H9 (cell line): ENCODE results near the gene KCNIP3. TPM values are rescaled to one million over a fixed set of nuclear protein-coding genes. Genes with fewer than 3 reads are reported as not detected.

Experiments used
- DNase-seq: peaks from one replicate; pipeline ENCODE4 v3.0.0-alpha.2; 2017
- H2AFZ ChIP-seq: one replicate; pipeline ENCODE4 v1.6.1; 2013; ENCODE audit warnings: mild to moderate bottlenecking, low read length, control low read depth, moderate library complexity
- H2AK5ac ChIP-seq: 2 replicates; pipeline ENCODE4 v1.6.1; 2013; ENCODE audit warnings: low read length, control low read depth, mixed read lengths; ENCODE audit not compliant: insufficient read length
- H2BK120ac ChIP-seq: one replicate; pipeline ENCODE4 v1.6.1; 2013; ENCODE audit warnings: low read depth, mild to moderate bottlenecking, low read length, control low read depth, inconsistent platforms; ENCODE audit not compliant: poor library complexity, severe bottlenecking
- H2BK12ac ChIP-seq: 2 replicates; pipeline ENCODE4 v1.6.1; 2013; ENCODE audit warnings: low read length, control low read depth, mixed read lengths, low read depth; ENCODE audit not compliant: insufficient read length
- H2BK15ac ChIP-seq: 2 replicates; pipeline ENCODE4 v1.6.1; 2013; ENCODE audit warnings: low read depth, low read length, control low read depth
- H2BK20ac ChIP-seq: one replicate; pipeline ENCODE4 v1.6.1; 2013; ENCODE audit warnings: low read depth, mild to moderate bottlenecking, low read length, control low read depth, inconsistent platforms; ENCODE audit not compliant: poor library complexity, severe bottlenecking
- H2BK5ac ChIP-seq: 2 replicates; pipeline ENCODE4 v1.6.1; 2013; ENCODE audit warnings: low read length, control low read depth, mixed read lengths; ENCODE audit not compliant: insufficient read length
- H3K14ac ChIP-seq: 2 replicates; pipeline ENCODE4 v1.6.1; 2013; ENCODE audit warnings: low read length, control low read depth; ENCODE audit not compliant: insufficient read depth
- H3K18ac ChIP-seq: 2 replicates; pipeline ENCODE4 v1.6.1; 2013; ENCODE audit warnings: low read depth, mild to moderate bottlenecking, mixed read lengths, low read length, control low read depth; ENCODE audit not compliant: insufficient read length
- H3K23ac ChIP-seq: 2 replicates; pipeline ENCODE4 v1.6.1; 2013; ENCODE audit warnings: low read length, control low read depth, mixed read lengths, low read depth; ENCODE audit not compliant: insufficient read length
- H3K23me2 ChIP-seq: 2 replicates; pipeline ENCODE4 v1.6.1; 2013; ENCODE audit warnings: low read depth, mild to moderate bottlenecking, mixed read lengths, low read length, control low read depth; ENCODE audit not compliant: insufficient read length, poor library complexity, severe bottlenecking
- H3K27ac ChIP-seq: 2 replicates; pipeline ENCODE4 v1.5.1; 2013; ENCODE audit warnings: low read length, control low read depth, mixed read lengths, low read depth; ENCODE audit not compliant: insufficient read length
- H3K27me3 ChIP-seq: 2 replicates; pipeline ENCODE4 v1.6.1; 2013; ENCODE audit warnings: low read length, control low read depth, inconsistent platforms; ENCODE audit not compliant: insufficient read depth
- H3K4ac ChIP-seq: 2 replicates; pipeline ENCODE4 v1.6.1; 2013; ENCODE audit warnings: low read depth, mild to moderate bottlenecking, control low read depth, inconsistent platforms, low read length, moderate library complexity
- H3K4me1 ChIP-seq: 2 replicates; pipeline ENCODE4 v1.6.1; 2013; ENCODE audit warnings: low read length, control low read depth, inconsistent platforms; ENCODE audit not compliant: insufficient read depth
- H3K4me2 ChIP-seq: 2 replicates; pipeline ENCODE4 v1.6.1; 2013; ENCODE audit warnings: low read length, control low read depth, mixed read lengths; ENCODE audit not compliant: insufficient read length, insufficient read depth
- H3K56ac ChIP-seq: 2 replicates; pipeline ENCODE4 v1.6.1; 2013; ENCODE audit warnings: low read depth, mild to moderate bottlenecking, mixed read lengths, low read length, control low read depth; ENCODE audit not compliant: insufficient read length
- H3K79me1 ChIP-seq: 2 replicates; pipeline ENCODE4 v1.6.1; 2013; ENCODE audit warnings: low read depth, mild to moderate bottlenecking, moderate library complexity, low read length, control low read depth, inconsistent platforms; ENCODE audit not compliant: insufficient read depth, poor library complexity, severe bottlenecking
- H3K79me2 ChIP-seq: 2 replicates; pipeline ENCODE4 v1.6.1; 2013; ENCODE audit warnings: low read length, control low read depth, inconsistent platforms; ENCODE audit not compliant: insufficient read depth
- H3K9ac ChIP-seq: 2 replicates; pipeline ENCODE4 v1.6.1; 2013; ENCODE audit warnings: low read length, control low read depth, mixed read lengths; ENCODE audit not compliant: insufficient read length; ENCODE audit errors: extremely low read depth
- H3K9me3 ChIP-seq: one replicate; pipeline ENCODE4 v1.6.1; 2013; ENCODE audit warnings: low read depth, low read length, inconsistent platforms; ENCODE audit not compliant: control insufficient read depth
- H3T11ph ChIP-seq: one replicate; pipeline ENCODE4 v1.6.1; 2013; ENCODE audit warnings: mild to moderate bottlenecking, low read length, control low read depth, inconsistent platforms
- H4K20me1 ChIP-seq: one replicate; pipeline ENCODE4 v1.6.1; 2013; ENCODE audit not compliant: control insufficient read depth, insufficient read length, insufficient read depth
- H4K5ac ChIP-seq: 2 replicates; pipeline ENCODE4 v1.6.1; 2013; ENCODE audit warnings: low read depth, mild to moderate bottlenecking, mixed read lengths, low read length, control low read depth; ENCODE audit not compliant: insufficient read length
- H4K8ac ChIP-seq: replicated peaks from 2 replicates; pipeline ENCODE4 v1.6.1; 2013; ENCODE audit warnings: low read length, control low read depth, mixed read lengths, low read depth; ENCODE audit not compliant: insufficient read length
- H4K91ac ChIP-seq: 2 replicates; pipeline ENCODE4 v1.6.1; 2013; ENCODE audit warnings: low read depth, mild to moderate bottlenecking, moderate library complexity, mixed read lengths, low read length, control low read depth; ENCODE audit not compliant: insufficient read length
- H3K27ac Mint-ChIP-seq, 3 experiments: 2 replicates in 2 of 3; 3 replicates in 1 of 3; pipeline ENCODE4 v1.8.0; 2020 to 2021; ENCODE audit warnings: mixed read lengths in 3 of 3, mild to moderate bottlenecking in 1 of 3, moderate library complexity in 1 of 3
- H3K27me3 Mint-ChIP-seq: 2 replicates; pipeline ENCODE4 v1.8.0; 2021; ENCODE audit warnings: low read depth, mild to moderate bottlenecking, moderate library complexity, mixed read lengths
- H3K36me3 Mint-ChIP-seq, 3 experiments: 2 replicates in 2 of 3; 3 replicates in 1 of 3; pipeline ENCODE4 v1.8.0; 2020 to 2021; ENCODE audit warnings: low read depth in 3 of 3, mixed read lengths in 3 of 3; ENCODE audit not compliant: insufficient read depth in 1 of 3
- H3K4me1 Mint-ChIP-seq, 2 experiments: 2 replicates each; pipeline ENCODE4 v1.8.0; 2020; ENCODE audit warnings: mixed read lengths in 2 of 2
- H3K4me3 Mint-ChIP-seq, 2 experiments: 2 replicates in 1 of 2; 3 replicates in 1 of 2; pipeline ENCODE4 v1.8.0; 2020 to 2021; ENCODE audit warnings: mild to moderate bottlenecking in 2 of 2, mixed read lengths in 2 of 2, moderate library complexity in 1 of 2
- H3K9me3 Mint-ChIP-seq, 2 experiments: 2 replicates in 1 of 2; 3 replicates in 1 of 2; pipeline ENCODE4 v1.8.0; 2020; ENCODE audit warnings: mild to moderate bottlenecking in 2 of 2, mixed read lengths in 2 of 2, moderate library complexity in 1 of 2
- WGBS: extraction: QIAGEN DNeasy Blood & Tissue Kit; methylation state at CpG from one replicate; pipeline ENCODE4 v1.1.7; 2013; ENCODE audit warnings: missing lambda C conversion rate, low lambda C conversion rate, mixed read lengths; ENCODE audit not compliant: insufficient read length; ENCODE audit errors: extremely low coverage; 5-methylcytosine and 5-hydroxymethylcytosine counted together
- total RNA-seq: library from RNA; stranded (reverse); gene quantifications from 2 replicates; pipeline ENCODE4 v1.2.1, GENCODE V29; 2021
- TF ChIP-seq, protein P1 (sequence below): fragments of 200-600 bp; sonication (generic); conservative IDR thresholded peaks from 3 replicates; pipeline ENCODE4 v1.8.0; 2021; ENCODE audit warnings: antibody characterized with exemption, mild to moderate bottlenecking

KCNIP3 gene
- total RNA-seq, 1 experiment from 2014 or later = 1.5 TPM

DNA sequence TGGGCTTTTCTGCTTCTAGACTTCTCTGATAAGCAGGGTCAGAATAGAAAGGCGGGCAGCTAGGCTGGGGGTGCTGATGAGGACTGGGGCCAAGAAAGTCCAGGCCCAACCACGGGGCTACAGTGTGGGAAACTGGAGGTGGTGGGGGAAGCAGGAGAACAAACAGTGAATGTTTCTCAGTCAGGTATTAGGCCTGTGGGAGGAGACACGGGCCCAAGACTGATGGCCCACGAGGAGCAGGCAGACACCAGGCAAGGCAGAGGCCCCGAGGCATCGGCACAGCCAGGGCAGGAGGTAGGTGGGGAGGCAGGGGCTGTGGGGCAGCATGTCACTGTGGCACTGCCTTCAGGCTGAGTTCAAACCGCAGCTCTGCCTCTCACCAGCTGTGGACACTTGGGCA is 40.7 kb downstream of the KCNIP3 start:
- Histone ChIP-seq H2AFZ (no peak overlapping the region), H2BK20ac (no peak overlapping the region), H3K79me2 (no peaks in the 10 kb centered on the region), H3K4ac (no peak overlapping the region), H3K4me2 (no peak overlapping the region), H3K14ac (no peak overlapping the region; the same call in 1 of the 2 replicates), H2BK15ac (no peak overlapping the region), H2AK5ac (no peak overlapping the region), H4K8ac (no peak overlapping the region), H3K23ac (no peak overlapping the region), H3K27me3 (peaks cover 2% of the 10 kb centered on the region; the same call in 1 of the 2 replicates), H2BK120ac (no peak overlapping the region), H4K91ac (no peak overlapping the region), H4K5ac (no peak overlapping the region), H2BK5ac (no peak overlapping the region), H3T11ph (no peak overlapping the region), H3K9me3 (no peaks in the 10 kb centered on the region), H3K18ac (no peak overlapping the region), H3K27ac (no peak overlapping the region), H3K56ac (no peak overlapping the region), H3K4me1 (no peaks in the 10 kb centered on the region), H2BK12ac (no peak overlapping the region), H3K23me2 (no peaks in the 10 kb centered on the region), H3K79me1 (no peaks in the 10 kb centered on the region), H4K20me1 (no peaks in the 10 kb centered on the region), H3K9ac (no peak overlapping the region)
- TF ChIP-seq, protein P1, sequence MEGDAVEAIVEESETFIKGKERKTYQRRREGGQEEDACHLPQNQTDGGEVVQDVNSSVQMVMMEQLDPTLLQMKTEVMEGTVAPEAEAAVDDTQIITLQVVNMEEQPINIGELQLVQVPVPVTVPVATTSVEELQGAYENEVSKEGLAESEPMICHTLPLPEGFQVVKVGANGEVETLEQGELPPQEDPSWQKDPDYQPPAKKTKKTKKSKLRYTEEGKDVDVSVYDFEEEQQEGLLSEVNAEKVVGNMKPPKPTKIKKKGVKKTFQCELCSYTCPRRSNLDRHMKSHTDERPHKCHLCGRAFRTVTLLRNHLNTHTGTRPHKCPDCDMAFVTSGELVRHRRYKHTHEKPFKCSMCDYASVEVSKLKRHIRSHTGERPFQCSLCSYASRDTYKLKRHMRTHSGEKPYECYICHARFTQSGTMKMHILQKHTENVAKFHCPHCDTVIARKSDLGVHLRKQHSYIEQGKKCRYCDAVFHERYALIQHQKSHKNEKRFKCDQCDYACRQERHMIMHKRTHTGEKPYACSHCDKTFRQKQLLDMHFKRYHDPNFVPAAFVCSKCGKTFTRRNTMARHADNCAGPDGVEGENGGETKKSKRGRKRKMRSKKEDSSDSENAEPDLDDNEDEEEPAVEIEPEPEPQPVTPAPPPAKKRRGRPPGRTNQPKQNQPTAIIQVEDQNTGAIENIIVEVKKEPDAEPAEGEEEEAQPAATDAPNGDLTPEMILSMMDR = no peak
- Mint-ChIP-seq H3K4me3 (no peak overlapping the region), H3K27me3 (peaks cover 56% of the 10 kb centered on the region), H3K4me1 (no peaks in the 10 kb centered on the region), H3K27ac (no peak overlapping the region), H3K36me3 (no peaks in the 10 kb centered on the region), H3K9me3 (no peaks in the 10 kb centered on the region)
- DNase-seq = no peak
- no CpG with 5 or more reads among the region's 7 CpGs for WGBS
